ENCODE data around the gene TRAF3IP3. TPM values are rescaled to one million over a fixed set of nuclear protein-coding genes. Genes with fewer than 3 reads are reported as not detected.

The TRAF3IP3 gene
- total RNA-seq, 1 donor from 2014 or later: 1.0 TPM

GRCh38 chr1:209772126-209772525 is 16.3 kb downstream of the TRAF3IP3 start:
- H3K9ac ChIP-seq (ENCODE audit: low read depth in 1 of 3, low read length in 3 of 3): no peak overlapping the region
- no peaks in the 10 kb centered on the region for H3K9me3 ChIP-seq (ENCODE audit: control insufficient read depth in 3 of 3, low read length in 3 of 3)
- no peaks in the 10 kb centered on the region for H3K36me3 ChIP-seq (ENCODE audit: control insufficient read depth in 3 of 3, insufficient read depth in 3 of 3, low read length in 3 of 3)
- no peak overlapping the region for H3K27ac ChIP-seq (ENCODE audit: low read depth, low read length)
- peaks cover 7 to 25% (median 22%) of the 10 kb centered on the region in 3 donors for H3K4me1 ChIP-seq (ENCODE audit: control insufficient read depth in 3 of 3, insufficient read depth in 3 of 3, low read length in 3 of 3)
- H3K27me3 ChIP-seq (ENCODE audit: control insufficient read depth in 3 of 3, insufficient read depth in 3 of 3, low read length in 3 of 3): no peaks in the 10 kb centered on the region
- no peak overlapping the region for H3K4me3 ChIP-seq (ENCODE audit: low read length in 3 of 3)

DNA sequence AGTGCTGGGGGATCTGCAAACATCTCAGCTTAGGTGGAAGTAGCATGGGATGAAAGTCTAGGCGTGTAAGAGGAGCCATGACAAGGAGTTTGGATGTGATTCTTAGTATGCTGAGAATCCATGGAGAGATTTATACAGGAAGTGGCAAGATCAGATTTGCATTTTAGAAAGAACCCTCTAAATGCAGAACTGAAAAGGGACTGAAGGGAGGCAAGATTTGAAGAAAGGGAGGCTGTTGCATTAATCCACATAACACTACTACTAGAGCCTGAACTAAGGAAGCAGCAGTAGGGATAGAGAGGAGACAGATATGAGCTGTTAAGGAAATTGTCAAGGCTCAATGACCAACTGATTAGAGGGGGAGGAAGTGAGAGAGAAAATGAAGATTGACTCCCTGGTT is 18.7 kb downstream of the TRAF3IP3 start:
- no peaks in the 10 kb centered on the region for H3K9me3 ChIP-seq (ENCODE audit: control insufficient read depth in 3 of 3, low read length in 3 of 3)
- H3K4me3 ChIP-seq (ENCODE audit: low read length in 3 of 3): no peak overlapping the region
- no peaks in the 10 kb centered on the region for H3K36me3 ChIP-seq (ENCODE audit: control insufficient read depth in 3 of 3, insufficient read depth in 3 of 3, low read length in 3 of 3)
- H3K27me3 ChIP-seq (ENCODE audit: control insufficient read depth in 3 of 3, insufficient read depth in 3 of 3, low read length in 3 of 3): no peaks in the 10 kb centered on the region
- peaks cover 0 to 15% (median 15%) of the 10 kb centered on the region in 3 donors for H3K4me1 ChIP-seq (ENCODE audit: control insufficient read depth in 3 of 3, insufficient read depth in 3 of 3, low read length in 3 of 3)
- H3K9ac ChIP-seq (ENCODE audit: low read depth in 1 of 3, low read length in 3 of 3): no peak overlapping the region
- H3K27ac ChIP-seq (ENCODE audit: low read depth, low read length): no peak overlapping the region

GRCh38 chr1:209775678-209776077 is 19.8 kb downstream of the TRAF3IP3 start:
- no peak overlapping the region for H3K27ac ChIP-seq (ENCODE audit: low read depth, low read length)
- H3K4me3 ChIP-seq (ENCODE audit: low read length in 3 of 3): no peak overlapping the region
- no peak overlapping the region for H3K9ac ChIP-seq (ENCODE audit: low read depth in 1 of 3, low read length in 3 of 3)
- no peaks in the 10 kb centered on the region for H3K27me3 ChIP-seq (ENCODE audit: control insufficient read depth in 3 of 3, insufficient read depth in 3 of 3, low read length in 3 of 3)
- H3K4me1 ChIP-seq (ENCODE audit: control insufficient read depth in 3 of 3, insufficient read depth in 3 of 3, low read length in 3 of 3): peaks cover 0 to 9% (median 5%) of the 10 kb centered on the region in 3 donors
- no peaks in the 10 kb centered on the region for H3K36me3 ChIP-seq (ENCODE audit: control insufficient read depth in 3 of 3, insufficient read depth in 3 of 3, low read length in 3 of 3)
- no peaks in the 10 kb centered on the region for H3K9me3 ChIP-seq (ENCODE audit: control insufficient read depth in 3 of 3, low read length in 3 of 3)

DNA sequence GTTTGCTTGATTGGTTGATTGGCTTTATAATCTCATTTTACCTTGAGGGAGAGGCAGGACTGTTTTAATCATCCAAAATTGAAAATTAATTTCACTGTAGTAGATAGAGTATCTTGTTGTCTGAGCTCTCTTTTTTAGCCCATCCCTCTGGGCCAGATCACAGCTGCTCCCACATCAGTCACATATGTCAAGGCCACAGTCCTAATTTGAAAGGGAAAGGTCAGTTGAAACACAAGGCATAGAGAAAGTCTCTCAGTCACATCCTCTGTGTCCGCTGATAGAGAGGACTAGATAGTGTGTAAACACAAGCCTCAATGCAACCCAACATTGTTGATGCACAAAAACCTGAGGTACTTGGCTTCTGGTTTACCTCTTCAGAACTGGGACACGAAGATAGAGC is 21.7 kb downstream of the TRAF3IP3 start:
- no peak overlapping the region for H3K27ac ChIP-seq (ENCODE audit: low read depth, low read length)
- H3K9ac ChIP-seq (ENCODE audit: low read depth in 1 of 3, low read length in 3 of 3): no peak overlapping the region
- H3K4me1 ChIP-seq (ENCODE audit: control insufficient read depth in 3 of 3, insufficient read depth in 3 of 3, low read length in 3 of 3): peaks cover 0 to 2% (median 0%) of the 10 kb centered on the region in 3 donors
- H3K36me3 ChIP-seq (ENCODE audit: control insufficient read depth in 3 of 3, insufficient read depth in 3 of 3, low read length in 3 of 3): peaks cover 0 to 3% (median 0%) of the 10 kb centered on the region in 3 donors
- H3K9me3 ChIP-seq (ENCODE audit: control insufficient read depth in 3 of 3, low read length in 3 of 3): no peaks in the 10 kb centered on the region
- no peaks in the 10 kb centered on the region for H3K27me3 ChIP-seq (ENCODE audit: control insufficient read depth in 3 of 3, insufficient read depth in 3 of 3, low read length in 3 of 3)
- no peak overlapping the region for H3K4me3 ChIP-seq (ENCODE audit: low read length in 3 of 3)

- Histone ChIP-seq H3K27me3 (ENCODE audit: control insufficient read depth in 3 of 3, insufficient read depth in 3 of 3, low read length in 3 of 3) (no peaks in the 10 kb centered on the region), H3K9me3 (ENCODE audit: control insufficient read depth in 3 of 3, low read length in 3 of 3) (no peaks in the 10 kb centered on the region), H3K4me3 (ENCODE audit: low read length in 3 of 3) (no peak overlapping the region), H3K4me1 (ENCODE audit: control insufficient read depth in 3 of 3, insufficient read depth in 3 of 3, low read length in 3 of 3) (peaks cover 0 to 7% (median 1%) of the 10 kb centered on the region in 3 donors), H3K9ac (ENCODE audit: low read depth in 1 of 3, low read length in 3 of 3) (no peak overlapping the region), H3K27ac (ENCODE audit: low read depth, low read length) (no peak overlapping the region), H3K36me3 (ENCODE audit: control insufficient read depth in 3 of 3, insufficient read depth in 3 of 3, low read length in 3 of 3) (peaks cover 0 to 3% (median 0%) of the 10 kb centered on the region in 3 donors)
Observed at GRCh38 chr1:209778102-209778501, 22.2 kb downstream of the TRAF3IP3 start.

GRCh38 chr1:209780268-209780667 is 24.4 kb downstream of the TRAF3IP3 start:
- Histone ChIP-seq H3K27ac (ENCODE audit: low read depth, low read length) (no peak overlapping the region), H3K4me3 (ENCODE audit: low read length in 3 of 3) (no peak overlapping the region), H3K4me1 (ENCODE audit: control insufficient read depth in 3 of 3, insufficient read depth in 3 of 3, low read length in 3 of 3) (peaks cover 10 to 20% (median 11%) of the 10 kb centered on the region in 3 donors), H3K9me3 (ENCODE audit: control insufficient read depth in 3 of 3, low read length in 3 of 3) (no peaks in the 10 kb centered on the region), H3K36me3 (ENCODE audit: control insufficient read depth in 3 of 3, insufficient read depth in 3 of 3, low read length in 3 of 3) (peaks cover 0 to 3% (median 0%) of the 10 kb centered on the region in 3 donors), H3K9ac (ENCODE audit: low read depth in 1 of 3, low read length in 3 of 3) (no peak overlapping the region), H3K27me3 (ENCODE audit: control insufficient read depth in 3 of 3, insufficient read depth in 3 of 3, low read length in 3 of 3) (no peaks in the 10 kb centered on the region)

- peaks cover 0 to 3% (median 0%) of the 10 kb centered on the region in 3 donors for H3K36me3 ChIP-seq (ENCODE audit: control insufficient read depth in 3 of 3, insufficient read depth in 3 of 3, low read length in 3 of 3)
- H3K27ac ChIP-seq (ENCODE audit: low read depth, low read length): no peak overlapping the region
- peak overlapping the region; percentile 78 to 92 (median 92) for H3K9ac ChIP-seq (ENCODE audit: low read depth in 1 of 3, low read length in 3 of 3)
- H3K27me3 ChIP-seq (ENCODE audit: control insufficient read depth in 3 of 3, insufficient read depth in 3 of 3, low read length in 3 of 3): peaks cover 0 to 3% (median 0%) of the 10 kb centered on the region in 3 donors
- peaks cover 11 to 23% (median 13%) of the 10 kb centered on the region in 3 donors for H3K4me1 ChIP-seq (ENCODE audit: control insufficient read depth in 3 of 3, insufficient read depth in 3 of 3, low read length in 3 of 3)
- H3K9me3 ChIP-seq (ENCODE audit: control insufficient read depth in 3 of 3, low read length in 3 of 3): no peaks in the 10 kb centered on the region
- H3K4me3 ChIP-seq (ENCODE audit: low read length in 3 of 3): peak overlapping the region; percentile 71 to 95 (median 87)
Observed at GRCh38 chr1:209783386-209783785, 27.5 kb downstream of the TRAF3IP3 start.

DNA sequence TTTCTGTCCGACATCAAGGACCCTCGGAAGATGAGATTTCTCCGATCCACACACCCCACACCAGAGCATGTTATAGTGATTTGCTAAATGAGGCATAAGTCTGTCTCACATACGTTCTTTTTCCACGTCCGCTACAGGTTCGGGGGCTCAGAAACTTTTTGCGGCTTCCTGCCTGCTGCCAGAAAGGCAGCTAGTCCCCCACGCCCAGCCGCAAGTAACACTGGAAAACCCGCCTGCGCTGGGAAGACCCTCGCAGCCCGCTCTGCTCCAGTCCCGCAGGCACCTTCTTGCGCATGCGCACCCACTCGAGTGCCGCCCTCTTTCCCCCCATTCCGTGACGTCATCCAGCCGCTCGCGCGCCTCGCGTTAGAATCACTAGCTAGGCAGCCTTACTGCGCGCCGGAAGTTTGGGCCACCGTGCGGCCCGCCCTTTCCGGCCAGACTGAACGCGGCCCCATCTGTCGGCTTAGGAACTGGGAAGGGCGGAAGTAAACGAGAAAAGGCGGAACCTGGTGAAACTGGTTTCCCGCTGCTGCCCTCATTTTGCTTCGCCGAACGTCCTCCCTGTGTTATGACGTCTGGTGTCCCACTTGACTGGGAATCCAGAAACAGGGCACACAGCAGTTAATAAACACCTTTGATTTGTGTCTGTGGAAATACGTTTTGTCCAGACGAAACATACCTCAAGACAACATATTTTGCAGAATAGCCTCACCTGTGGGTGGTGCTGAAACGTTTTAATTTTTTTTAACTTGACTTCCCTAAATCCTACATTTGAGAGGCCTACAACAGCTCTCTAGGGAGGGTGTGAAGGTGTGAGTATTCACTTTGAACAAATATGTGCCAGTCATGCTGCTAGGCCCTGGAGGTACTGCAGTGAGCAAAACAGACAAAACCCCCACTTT is 28.7 kb downstream of the TRAF3IP3 start, which contains the start of gene C1orf74:
Gene C1orf74 (minus strand): TSS at position 295 of the 905 bp plus-strand sequence. CDS start 925 bp downstream, outside the sequence.
- H3K4me1 ChIP-seq (ENCODE audit: control insufficient read depth in 3 of 3, insufficient read depth in 3 of 3, low read length in 3 of 3): peaks cover 11 to 23% (median 13%) of the 10 kb centered on the region in 3 donors
- peak within 1 kb of the TSS; percentile 82 for H3K27ac ChIP-seq (ENCODE audit: low read depth, low read length)
- H3K4me3 ChIP-seq (ENCODE audit: low read length in 3 of 3): peak within 1 kb of the TSS; percentile 71 to 95 (median 87)
- H3K9ac ChIP-seq (ENCODE audit: low read depth in 1 of 3, low read length in 3 of 3): peak within 1 kb of the TSS; percentile 78 to 92 (median 92)
- H3K27me3 ChIP-seq (ENCODE audit: control insufficient read depth in 3 of 3, insufficient read depth in 3 of 3, low read length in 3 of 3): peaks cover 0 to 6% (median 0%) of the 10 kb centered on the region in 3 donors
- no peaks in the 10 kb centered on the region for H3K9me3 ChIP-seq (ENCODE audit: control insufficient read depth in 3 of 3, low read length in 3 of 3)
- peaks cover 0 to 3% (median 0%) of the 10 kb centered on the region in 3 donors for H3K36me3 ChIP-seq (ENCODE audit: control insufficient read depth in 3 of 3, insufficient read depth in 3 of 3, low read length in 3 of 3)

DNA sequence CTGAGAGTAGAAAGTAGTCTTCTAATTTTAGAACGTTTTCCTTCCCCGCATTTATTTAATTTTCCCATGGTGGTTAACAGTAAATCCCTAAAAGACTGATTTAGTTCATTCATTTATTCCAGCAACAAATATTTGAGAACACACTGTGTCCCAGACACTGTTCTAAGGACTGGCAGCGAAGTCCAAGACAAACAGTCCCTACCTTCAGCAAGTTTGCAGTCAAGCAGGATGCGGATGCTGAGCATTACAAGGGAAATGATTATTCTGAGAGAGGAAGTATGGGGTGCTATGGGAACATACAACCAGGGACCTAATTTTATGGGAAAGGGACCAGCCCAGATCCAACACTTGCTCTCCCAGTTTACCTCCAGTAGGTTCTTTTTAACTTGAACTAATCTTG is 29.7 kb downstream of the TRAF3IP3 start:
- Histone ChIP-seq H3K27me3 (ENCODE audit: control insufficient read depth in 3 of 3, insufficient read depth in 3 of 3, low read length in 3 of 3) (peaks cover 2 to 6% (median 4%) of the 10 kb centered on the region in 3 donors), H3K27ac (ENCODE audit: low read depth, low read length) (no peak overlapping the region), H3K9me3 (ENCODE audit: control insufficient read depth in 3 of 3, low read length in 3 of 3) (no peaks in the 10 kb centered on the region), H3K4me1 (ENCODE audit: control insufficient read depth in 3 of 3, insufficient read depth in 3 of 3, low read length in 3 of 3) (peaks cover 11 to 23% (median 13%) of the 10 kb centered on the region in 3 donors), H3K4me3 (ENCODE audit: low read length in 3 of 3) (no peak overlapping the region), H3K9ac (ENCODE audit: low read depth in 1 of 3, low read length in 3 of 3) (no peak overlapping the region), H3K36me3 (ENCODE audit: control insufficient read depth in 3 of 3, insufficient read depth in 3 of 3, low read length in 3 of 3) (peaks cover 0 to 3% (median 0%) of the 10 kb centered on the region in 3 donors)

- peaks cover 0 to 1% (median 0%) of the 10 kb centered on the region in 3 donors for H3K36me3 ChIP-seq (ENCODE audit: control insufficient read depth in 3 of 3, insufficient read depth in 3 of 3, low read length in 3 of 3)
Observed at GRCh38 chr1:209786146-209786545, 30.3 kb downstream of the TRAF3IP3 start.

More at GRCh38 chr1:209786146-209786545, 30.3 kb downstream of the TRAF3IP3 start:
- no peak overlapping the region for H3K27ac ChIP-seq (ENCODE audit: low read depth, low read length)
- no peaks in the 10 kb centered on the region for H3K9me3 ChIP-seq (ENCODE audit: control insufficient read depth in 3 of 3, low read length in 3 of 3)
- H3K27me3 ChIP-seq (ENCODE audit: control insufficient read depth in 3 of 3, insufficient read depth in 3 of 3, low read length in 3 of 3): peaks cover 3 to 6% (median 6%) of the 10 kb centered on the region in 3 donors
- H3K4me3 ChIP-seq (ENCODE audit: low read length in 3 of 3): no peak overlapping the region
- H3K9ac ChIP-seq (ENCODE audit: low read depth in 1 of 3, low read length in 3 of 3): no peak overlapping the region
- H3K4me1 ChIP-seq (ENCODE audit: control insufficient read depth in 3 of 3, insufficient read depth in 3 of 3, low read length in 3 of 3): peaks cover 11 to 23% (median 13%) of the 10 kb centered on the region in 3 donors

All from skeletal muscle tissue (tissue), 4 donors.